GM18858 (cell line): ENCODE results near the gene GGT5.

ENCODE experiments used
- ATAC-seq: cut with Tn5 transposase; IDR thresholded peaks from one replicate; pipeline ENCODE4 v1.9.1; 2021; ENCODE audit not compliant: unreplicated experiment

Gene GGT5

GRCh38 chr22:24170188-24170587 is 74.7 kb downstream of the GGT5 start:
- ATAC-seq = no peak
